K562 (cell line): ENCODE measurements around the gene MBOAT1. TPM values are rescaled to one million over a fixed set of nuclear protein-coding genes. Genes with fewer than 3 reads are reported as not detected.

ENCODE experiments used
- BRF2 ChIP-seq: IDR thresholded peaks from 3 replicates; pipeline ENCODE4 v1.6.1; 2011; ENCODE audit warnings: borderline replicate concordance, mild to moderate bottlenecking; ENCODE audit not compliant: insufficient read length, insufficient read depth
- FUS ChIP-seq: fragments of 200-400 bp; formaldehyde crosslinking; optimal IDR thresholded peaks from 2 replicates; pipeline ENCODE3; 2017; ENCODE audit warnings: low read depth, low read length
- KDM1A ChIP-seq, 2 experiments: fragments of 450-650 bp; IDR thresholded peaks; 2 replicates each; pipeline ENCODE4 v1.6.1; 2016; ENCODE audit warnings: mild to moderate bottlenecking in 2 of 2
- MGA ChIP-seq: fragments of 450-650 bp; IDR thresholded peaks from 2 replicates; pipeline ENCODE4 v1.6.1; 2016; ENCODE audit warnings: mild to moderate bottlenecking, moderate library complexity
- TEAD2 ChIP-seq: fragments of 450-650 bp; IDR thresholded peaks from 2 replicates; pipeline ENCODE4 v1.6.1; 2016; ENCODE audit warnings: missing genetic modification characterization, control low read depth, missing compliant biosample characterization
- ZFX ChIP-seq: sonication (generic); formaldehyde crosslinking; IDR thresholded peaks from 2 replicates; pipeline ENCODE4 v1.8.0; 2022; ENCODE audit warnings: mild to moderate bottlenecking, missing genetic modification reagents, moderate library complexity
- ZNF407 ChIP-seq: fragments of 450-650 bp; IDR thresholded peaks from 2 replicates; pipeline ENCODE4 v1.6.1; 2016; ENCODE audit warnings: low read depth
- polyA plus RNA-seq, 8 experiments: library from polyadenylated mRNA; depleted of rRNA in 4 of 8; stranded (reverse) in 5 of 8; unstranded in 3 of 8; fragments of >200 nt; fragmentation: Nextera tagmentation in 2 of 8; fragmentation: Illumina TruSeq in 1 of 8; extraction: Ambion mirVana in 2 of 8; extraction: Trizol in 1 of 8; gene quantifications; 2 replicates each; pipeline versions ENCODE4 v1.2.1 to v1.2.3, GENCODE V29; 2011 to 2014; ENCODE audit warnings: inconsistent platforms in 1 of 8, missing spikeins in 1 of 8
- total RNA-seq, 7 experiments: library from RNA; depleted of rRNA in 6 of 7; stranded (reverse); fragments of >200 nt in 6 of 7; fragmentation: Illumina TruSeq in 2 of 7; extraction: Trizol in 2 of 7; gene quantifications; 2 replicates each; pipeline versions ENCODE4 v1.2.1 to v1.2.3, GENCODE V29; 2011 to 2021; ENCODE audit warnings: low replicate concordance in 1 of 7

MBOAT1 gene
- total and polyA plus RNA-seq, 9 of the 15 experiments (the other 6 are each of a cell fraction or from before 2014, with no cell fraction given): 0.13 to 16.5 (median 10.3) TPM

GRCh38 chr6:20204512-20204894, 7.8 kb downstream of the MBOAT1 start (continued):
- TF ChIP-seq MGA (no peak), ZFX (CRISPR knock-in tag) (no peak), KDM1A (IDR thresholded peaks at IDR 0.05) (peak in 1 of 2 experiments; percentile 21; a peak in 1 of 4 replicates), ZNF407 (no peak), BRF2 (no peak), TEAD2 (no peak), FUS (no peak)
